A673 (cell line): ENCODE measurements around the gene VPS13D.

Source experiments
- CTCF ChIP-seq: fragments of 300-800, 200-600 bp; sonication (generic); conservative IDR thresholded peaks from 2 replicates; pipeline ENCODE4 v1.5.1; 2017; ENCODE audit warnings: low read depth, mild to moderate bottlenecking, antibody characterized with exemption, low read length, moderate library complexity, mixed read lengths
- EZH2 ChIP-seq: fragments of 200-600 bp; sonication (generic); IDR thresholded peaks from 2 replicates; pipeline ENCODE4 v1.6.1; 2017; ENCODE audit warnings: borderline replicate concordance, low read depth, mild to moderate bottlenecking, mixed read lengths, antibody characterized with exemption, low read length; ENCODE audit not compliant: poor library complexity, severe bottlenecking

GRCh38 chr1:12511128-12511484 lies 281.3 kb downstream of the VPS13D start:
- no peak for TF ChIP-seq CTCF
- TF ChIP-seq EZH2 = no peak
